Nephron progenitor cell (in vitro differentiated cells): Measurements from ENCODE around the gene ANAPC2.

Experiments
- DNase-seq: peaks from one replicate; pipeline ENCODE4 v3.0.0; 2021
- H3K27ac Mint-ChIP-seq: 2 replicates; pipeline ENCODE4 v1.8.0; 2021; ENCODE audit warnings: mild to moderate bottlenecking, moderate library complexity, mixed read lengths
- H3K27me3 Mint-ChIP-seq: 2 replicates; pipeline ENCODE4 v1.8.0; 2021; ENCODE audit warnings: mild to moderate bottlenecking, low read depth, mixed read lengths; ENCODE audit not compliant: poor library complexity
- H3K36me3 Mint-ChIP-seq: 2 replicates; pipeline ENCODE4 v1.8.0; 2021; ENCODE audit warnings: low read depth, mixed read lengths
- H3K4me1 Mint-ChIP-seq: 2 replicates; pipeline ENCODE4 v1.8.0; 2021; ENCODE audit warnings: mixed read lengths
- H3K4me3 Mint-ChIP-seq: 2 replicates; pipeline ENCODE4 v1.8.0; 2021; ENCODE audit warnings: mild to moderate bottlenecking, moderate library complexity, mixed read lengths
- H3K9me3 Mint-ChIP-seq: 2 replicates; pipeline ENCODE4 v1.8.0; 2021; ENCODE audit warnings: mild to moderate bottlenecking, moderate library complexity, mixed read lengths
- TF ChIP-seq, protein P1 (sequence below): fragments of 200-600 bp; sonication (generic); IDR thresholded peaks from 2 replicates; pipeline ENCODE4 v1.5.0; 2021; ENCODE audit warnings: antibody characterized with exemption

The ANAPC2 gene

DNA sequence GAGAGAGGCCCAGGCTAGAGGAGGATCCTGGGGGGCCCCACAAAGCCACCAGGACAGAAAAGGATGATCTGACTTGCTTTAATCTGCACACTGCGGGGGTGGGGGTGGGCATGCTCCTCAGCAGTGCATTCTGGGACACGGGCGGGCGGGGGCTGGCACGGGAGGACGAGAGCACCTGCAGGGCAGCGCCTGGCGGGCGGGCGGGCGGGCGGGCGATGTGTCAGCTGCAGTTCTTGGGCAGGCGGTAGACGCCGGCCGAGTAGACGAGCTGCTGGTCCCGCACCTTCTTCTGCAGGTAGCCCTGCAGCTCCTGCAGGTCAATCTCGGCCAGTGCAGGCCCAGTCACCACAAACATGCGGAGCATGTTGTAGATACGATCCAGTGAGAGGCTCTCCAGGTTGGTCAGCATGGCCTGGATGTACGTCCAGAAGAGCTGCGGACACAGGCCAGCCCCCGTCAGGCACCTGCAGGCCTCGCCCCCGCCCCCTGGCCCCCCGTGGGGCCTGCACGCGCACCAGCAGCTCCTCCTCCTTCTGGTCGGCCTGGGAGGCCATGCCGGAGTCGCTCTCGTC, 13.6 kb downstream of the ANAPC2 start:
- Mint-ChIP-seq H3K36me3 (peaks cover 6% of the 10 kb centered on the region), H3K4me1 (no peaks in the 10 kb centered on the region), H3K4me3 (no peak overlapping the region), H3K9me3 (no peaks in the 10 kb centered on the region), H3K27me3 (peaks cover 69% of the 10 kb centered on the region), H3K27ac (no peak overlapping the region)
- TF ChIP-seq, protein P1, sequence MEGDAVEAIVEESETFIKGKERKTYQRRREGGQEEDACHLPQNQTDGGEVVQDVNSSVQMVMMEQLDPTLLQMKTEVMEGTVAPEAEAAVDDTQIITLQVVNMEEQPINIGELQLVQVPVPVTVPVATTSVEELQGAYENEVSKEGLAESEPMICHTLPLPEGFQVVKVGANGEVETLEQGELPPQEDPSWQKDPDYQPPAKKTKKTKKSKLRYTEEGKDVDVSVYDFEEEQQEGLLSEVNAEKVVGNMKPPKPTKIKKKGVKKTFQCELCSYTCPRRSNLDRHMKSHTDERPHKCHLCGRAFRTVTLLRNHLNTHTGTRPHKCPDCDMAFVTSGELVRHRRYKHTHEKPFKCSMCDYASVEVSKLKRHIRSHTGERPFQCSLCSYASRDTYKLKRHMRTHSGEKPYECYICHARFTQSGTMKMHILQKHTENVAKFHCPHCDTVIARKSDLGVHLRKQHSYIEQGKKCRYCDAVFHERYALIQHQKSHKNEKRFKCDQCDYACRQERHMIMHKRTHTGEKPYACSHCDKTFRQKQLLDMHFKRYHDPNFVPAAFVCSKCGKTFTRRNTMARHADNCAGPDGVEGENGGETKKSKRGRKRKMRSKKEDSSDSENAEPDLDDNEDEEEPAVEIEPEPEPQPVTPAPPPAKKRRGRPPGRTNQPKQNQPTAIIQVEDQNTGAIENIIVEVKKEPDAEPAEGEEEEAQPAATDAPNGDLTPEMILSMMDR: no peak
- no peak for DNase-seq

DNA sequence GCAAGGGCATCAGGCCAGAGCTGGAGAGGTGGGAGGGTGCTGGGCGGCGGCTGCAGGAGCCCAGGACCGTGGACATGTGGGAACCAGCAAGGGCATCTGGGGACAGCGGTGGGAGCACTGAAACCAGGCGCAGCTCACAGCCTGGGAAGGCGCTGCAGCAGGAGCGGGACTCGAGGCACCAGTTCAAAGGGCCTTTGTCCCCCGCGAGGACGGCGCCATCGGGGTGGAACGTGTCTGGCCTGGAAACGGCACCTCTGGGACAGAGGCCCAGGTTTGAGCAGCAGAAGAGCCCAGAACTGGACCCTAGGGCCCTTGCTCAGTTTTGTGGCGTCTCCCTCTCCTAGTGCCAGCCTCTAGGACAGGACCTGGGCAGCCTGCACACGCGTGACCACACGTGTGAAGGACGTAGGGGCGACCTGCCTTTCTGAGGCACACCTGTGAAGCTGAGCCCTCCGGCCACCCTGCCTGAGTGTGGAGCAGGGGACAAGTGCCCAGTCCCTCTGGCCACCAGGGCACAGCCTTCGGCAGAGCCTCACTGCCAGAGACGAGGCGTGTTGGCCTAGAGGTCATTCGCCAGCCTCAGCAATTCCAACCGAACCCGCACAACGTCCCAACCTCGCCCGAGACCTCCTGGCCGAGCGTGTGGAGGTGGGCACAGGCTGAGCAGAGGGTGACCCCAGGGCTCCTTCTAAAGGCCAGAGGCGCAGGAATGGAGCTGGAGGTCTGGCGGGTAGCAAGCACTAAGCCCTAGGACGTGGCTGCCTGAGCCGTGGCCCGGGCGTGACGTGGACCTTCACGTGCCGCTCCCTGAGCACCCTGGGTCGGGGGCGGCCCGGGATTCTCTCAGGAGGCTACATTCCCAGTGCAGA, 14.3 kb downstream of the ANAPC2 start:
- H3K27me3 Mint-ChIP-seq: peaks cover 73% of the 10 kb centered on the region
- no peaks in the 10 kb centered on the region for H3K4me1 Mint-ChIP-seq
- no peak overlapping the region for H3K27ac Mint-ChIP-seq
- DNase-seq: no peak
- no peaks in the 10 kb centered on the region for H3K9me3 Mint-ChIP-seq
- TF ChIP-seq, protein P1: no peak
- no peak overlapping the region for H3K4me3 Mint-ChIP-seq
- peaks cover 6% of the 10 kb centered on the region for H3K36me3 Mint-ChIP-seq

DNA sequence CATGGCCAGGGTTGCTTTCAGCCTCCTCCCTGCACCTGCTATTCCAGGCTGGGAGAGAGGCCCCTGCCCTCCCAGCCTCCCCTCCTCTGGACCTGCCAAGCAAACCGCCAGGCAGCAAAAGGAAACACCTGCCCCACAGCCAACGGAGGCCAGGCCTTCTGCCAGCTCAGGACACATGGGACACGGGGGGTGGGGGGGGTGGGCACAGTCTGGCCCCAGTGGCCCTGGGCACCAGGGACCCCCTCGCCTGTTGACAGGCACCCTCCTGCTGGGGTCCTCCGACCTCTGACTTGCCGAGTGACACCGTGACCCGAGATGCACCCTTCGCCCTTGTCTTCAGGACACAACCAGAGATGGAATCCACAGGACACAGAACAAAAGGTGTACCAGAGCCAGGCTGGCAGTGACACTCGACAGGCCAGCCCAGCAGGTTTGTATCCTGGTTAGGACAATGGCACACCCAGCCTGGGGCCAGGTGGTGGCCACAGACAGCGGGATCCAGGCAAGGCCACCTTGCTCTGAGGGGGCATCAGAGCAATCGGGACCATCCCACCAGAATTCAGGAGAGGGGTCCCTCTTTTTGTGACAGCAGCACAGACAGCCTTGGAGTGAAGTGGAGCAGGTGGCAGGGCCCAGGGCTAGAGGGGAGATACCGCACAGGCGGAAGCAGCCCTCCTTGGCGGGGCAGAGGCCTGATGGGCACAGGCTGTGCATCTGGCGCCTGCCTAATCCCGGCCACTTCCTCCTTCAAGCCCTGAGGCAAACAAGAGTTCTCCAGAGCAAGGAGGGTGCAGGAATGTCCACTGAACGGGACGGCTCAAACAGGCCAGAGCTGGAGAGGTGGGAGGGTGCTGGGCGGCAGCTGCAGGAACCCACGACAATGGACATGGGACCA, 15.2 kb downstream of the ANAPC2 start:
- Mint-ChIP-seq H3K36me3 (peaks cover 6% of the 10 kb centered on the region), H3K4me1 (no peaks in the 10 kb centered on the region), H3K27me3 (peaks cover 79% of the 10 kb centered on the region), H3K9me3 (no peaks in the 10 kb centered on the region), H3K4me3 (no peak overlapping the region), H3K27ac (no peak overlapping the region)
- TF ChIP-seq, protein P1: no peak
- DNase-seq: no peak

DNA sequence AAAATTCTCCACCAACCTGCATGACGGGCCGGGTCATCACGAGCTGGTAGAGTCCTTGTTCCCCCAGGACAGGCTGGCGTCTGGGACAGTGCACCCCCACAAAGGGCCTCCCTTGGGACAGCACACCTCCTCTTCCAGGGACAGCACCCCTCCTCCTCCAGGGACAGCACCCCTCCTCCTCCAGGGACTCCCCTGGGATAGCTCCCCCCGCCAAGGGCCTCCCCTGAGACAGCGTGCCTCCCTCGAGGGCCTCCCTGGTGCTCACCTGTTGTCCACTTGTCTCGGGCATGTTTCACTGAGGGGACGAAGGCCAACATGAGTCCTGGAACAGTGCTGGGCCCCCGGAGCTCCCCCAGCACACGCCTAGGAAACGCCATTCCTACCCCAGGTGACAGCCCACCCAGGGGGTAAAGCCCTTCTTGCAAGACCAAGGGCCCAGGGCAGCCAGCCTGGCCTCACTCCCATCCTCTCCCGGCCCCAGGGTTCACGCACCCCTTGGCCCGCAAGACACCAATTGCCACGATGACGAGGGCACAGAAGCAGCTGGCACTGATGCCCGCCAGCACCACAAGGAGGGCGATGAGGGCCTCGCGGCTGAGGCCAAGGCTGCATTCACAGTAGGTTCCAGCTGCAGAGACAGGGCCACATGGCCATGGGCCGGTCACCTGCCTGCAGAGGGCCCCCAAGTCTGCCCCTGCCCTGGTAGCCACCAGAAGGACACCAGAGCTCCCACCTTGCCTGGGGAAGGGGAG, 17.0 kb downstream of the ANAPC2 start:
- TF ChIP-seq, protein P1: no peak
- Mint-ChIP-seq H3K36me3 (no peaks in the 10 kb centered on the region), H3K27ac (no peak overlapping the region), H3K27me3 (peaks cover 91% of the 10 kb centered on the region), H3K9me3 (no peaks in the 10 kb centered on the region), H3K4me3 (no peak overlapping the region), H3K4me1 (no peaks in the 10 kb centered on the region)
- no peak for DNase-seq

DNA sequence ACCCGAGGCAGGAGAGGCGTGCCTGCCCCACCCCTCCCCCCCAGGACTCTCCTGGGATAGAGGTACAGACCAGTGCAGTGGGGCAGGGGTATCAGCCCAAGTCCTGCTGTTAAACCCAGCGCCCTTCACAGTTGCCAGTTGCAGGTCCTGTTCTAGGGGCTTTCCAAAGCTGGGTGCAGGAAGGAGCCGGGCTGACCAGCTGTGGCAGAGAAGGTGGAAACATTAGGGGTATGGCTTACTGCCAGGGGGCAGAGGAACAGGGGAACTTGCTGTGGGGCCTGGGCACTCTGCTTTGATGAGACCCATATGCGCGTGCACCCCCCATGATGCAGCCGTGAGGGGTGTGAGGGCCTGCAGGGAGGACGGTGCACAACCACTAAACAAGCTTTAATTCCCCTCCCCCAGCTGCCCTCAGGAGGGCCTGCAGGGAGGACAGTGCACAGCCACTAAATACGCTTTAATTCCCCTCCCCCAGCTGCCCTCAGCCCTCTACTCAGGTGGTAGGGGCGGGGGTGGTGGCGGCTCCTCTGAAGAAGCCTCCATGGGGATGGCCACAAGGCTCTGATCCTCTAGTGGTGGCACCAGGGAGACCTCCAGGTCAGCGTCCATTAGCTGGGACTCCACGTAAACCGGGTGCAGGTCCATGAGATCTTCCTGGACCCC, 17.7 kb downstream of the ANAPC2 start:
- DNase-seq: no peak
- TF ChIP-seq, protein P1: no peak
- H3K27ac Mint-ChIP-seq: no peak overlapping the region
- H3K9me3 Mint-ChIP-seq: no peaks in the 10 kb centered on the region
- no peaks in the 10 kb centered on the region for H3K36me3 Mint-ChIP-seq
- H3K4me1 Mint-ChIP-seq: no peaks in the 10 kb centered on the region
- H3K4me3 Mint-ChIP-seq: no peak overlapping the region
- peaks cover 91% of the 10 kb centered on the region for H3K27me3 Mint-ChIP-seq
